K562 (cell line): Measurements from ENCODE around the gene ACSL3. TPM values are rescaled to one million over a fixed set of nuclear protein-coding genes. Genes with fewer than 3 reads are reported as not detected.

Experiments used
- ARID1B ChIP-seq: fragments of 450-650 bp; IDR thresholded peaks from 2 replicates; pipeline ENCODE4 v1.6.1; 2016; ENCODE audit warnings: antibody characterized with exemption, mild to moderate bottlenecking, inconsistent platforms
- ETV6 ChIP-seq, 3 experiments: fragments of 150-350 bp in 1 of 3; sonication (generic) in 1 of 3; formaldehyde crosslinking in 1 of 3; IDR thresholded peaks; 2 replicates each; pipeline versions ENCODE4 v1.6.1 to v1.8.0; 2014 to 2022; ENCODE audit warnings: borderline replicate concordance in 2 of 3, low read depth in 2 of 3, antibody characterized with exemption in 1 of 3, low read length in 1 of 3, mild to moderate bottlenecking in 1 of 3, missing genetic modification reagents in 1 of 3
- FOXJ3 ChIP-seq: sonication (generic); formaldehyde crosslinking; IDR thresholded peaks from 2 replicates; pipeline ENCODE4 v1.4.0; 2020; ENCODE audit warnings: mild to moderate bottlenecking, missing genetic modification reagents
- JUN ChIP-seq, 2 experiments: sonication (generic) in 1 of 2; formaldehyde crosslinking in 1 of 2; IDR thresholded peaks; 2 replicates each; pipeline versions ENCODE4 v1.6.1 to v1.8.0; 2012 to 2022; ENCODE audit warnings: borderline replicate concordance in 2 of 2, mild to moderate bottlenecking in 2 of 2, improper control_type of control experiment in 1 of 2, low read depth in 1 of 2, low read length in 1 of 2, missing genetic modification reagents in 1 of 2
- JUND ChIP-seq, 2 experiments: IDR thresholded peaks; 2 replicates in 1 of 2; 3 replicates in 1 of 2; pipeline ENCODE4 v1.6.1; 2011; ENCODE audit warnings: borderline replicate concordance in 2 of 2, low read depth in 2 of 2, low read length in 2 of 2, improper control_type of control experiment in 1 of 2, missing biosample characterization in 1 of 2, missing genetic modification characterization in 1 of 2, missing genetic modification reagents in 1 of 2
- MLLT1 ChIP-seq, 2 experiments: fragments of 450-650 bp; IDR thresholded peaks; 2 replicates each; pipeline ENCODE4 v1.6.1; 2016
- NR2C1 ChIP-seq, 2 experiments: fragments of 450-650 bp; IDR thresholded peaks; 2 replicates each; pipeline ENCODE4 v1.6.1; 2017; ENCODE audit warnings: mild to moderate bottlenecking in 2 of 2, antibody characterized with exemption in 1 of 2, inconsistent platforms in 1 of 2, missing compliant biosample characterization in 1 of 2, missing genetic modification characterization in 1 of 2
- POLR3A ChIP-seq: IDR thresholded peaks from 2 replicates; pipeline ENCODE4 v1.6.1; 2011; ENCODE audit warnings: borderline replicate concordance, mild to moderate bottlenecking, moderate library complexity; ENCODE audit not compliant: insufficient read length, insufficient read depth; ENCODE audit errors: extremely low read depth
- PTTG1 ChIP-seq: fragments of 450-650 bp; IDR thresholded peaks from 2 replicates; pipeline ENCODE4 v1.6.1; 2016; ENCODE audit warnings: low read depth, mild to moderate bottlenecking, missing genetic modification characterization, missing compliant biosample characterization
- RFX5 ChIP-seq: IDR thresholded peaks from 2 replicates; pipeline ENCODE4 v1.6.1; 2011; ENCODE audit warnings: low read depth, mild to moderate bottlenecking, improper control_type of control experiment, low read length
- SNRNP70 ChIP-seq: fragments of 200-400 bp; formaldehyde crosslinking; optimal IDR thresholded peaks from 2 replicates; pipeline ENCODE3; 2017; ENCODE audit warnings: low read depth, low read length
- SRF ChIP-seq, 2 experiments: fragments of 250-450, 450-650 bp in 1 of 2; sonication (Bioruptor Pico) in 1 of 2; sonication (generic) in 1 of 2; formaldehyde crosslinking; IDR thresholded peaks; 2 replicates each; pipeline versions ENCODE4 v1.5.0 to v1.5.1; 2020 to 2022; ENCODE audit warnings: mild to moderate bottlenecking in 1 of 2, missing genetic modification reagents in 1 of 2
- ZNF212 ChIP-seq: fragments of 450-650 bp; formaldehyde crosslinking; IDR thresholded peaks from 2 replicates; pipeline ENCODE4 v1.4.0; 2020; ENCODE audit warnings: mild to moderate bottlenecking
- polyA plus RNA-seq, 8 experiments: library from polyadenylated mRNA; depleted of rRNA in 4 of 8; stranded (reverse) in 5 of 8; unstranded in 3 of 8; fragments of >200 nt; fragmentation: Nextera tagmentation in 2 of 8; fragmentation: Illumina TruSeq in 1 of 8; extraction: Ambion mirVana in 2 of 8; extraction: Trizol in 1 of 8; gene quantifications; 2 replicates each; pipeline versions ENCODE4 v1.2.1 to v1.2.3, GENCODE V29; 2011 to 2014; ENCODE audit warnings: inconsistent platforms in 1 of 8, missing spikeins in 1 of 8
- total RNA-seq, 7 experiments: library from RNA; depleted of rRNA in 6 of 7; stranded (reverse); fragments of >200 nt in 6 of 7; fragmentation: Illumina TruSeq in 2 of 7; extraction: Trizol in 2 of 7; gene quantifications; 2 replicates each; pipeline versions ENCODE4 v1.2.1 to v1.2.3, GENCODE V29; 2011 to 2021; ENCODE audit warnings: low replicate concordance in 1 of 7
- TF ChIP-seq, protein P1 (sequence below): sonication (generic); formaldehyde crosslinking; IDR thresholded peaks from 2 replicates; pipeline ENCODE4 v1.8.1; 2023; ENCODE audit warnings: mild to moderate bottlenecking, missing genetic modification reagents
- TF ChIP-seq, protein P2 (sequence below): sonication (generic); formaldehyde crosslinking; IDR thresholded peaks from 2 replicates; pipeline ENCODE4 v1.8.0; 2022; ENCODE audit warnings: mild to moderate bottlenecking, low read depth, missing genetic modification reagents
- TF ChIP-seq, protein P3 (sequence below): sonication (generic); formaldehyde crosslinking; IDR thresholded peaks from 2 replicates; pipeline ENCODE4 v1.8.0; 2022; ENCODE audit warnings: mild to moderate bottlenecking, missing genetic modification reagents

ACSL3 gene
- total and polyA plus RNA-seq, 9 of the 15 experiments (the other 6 are each of a cell fraction or from before 2014, with no cell fraction given): 21.3 to 123 (median 85.2) TPM

DNA sequence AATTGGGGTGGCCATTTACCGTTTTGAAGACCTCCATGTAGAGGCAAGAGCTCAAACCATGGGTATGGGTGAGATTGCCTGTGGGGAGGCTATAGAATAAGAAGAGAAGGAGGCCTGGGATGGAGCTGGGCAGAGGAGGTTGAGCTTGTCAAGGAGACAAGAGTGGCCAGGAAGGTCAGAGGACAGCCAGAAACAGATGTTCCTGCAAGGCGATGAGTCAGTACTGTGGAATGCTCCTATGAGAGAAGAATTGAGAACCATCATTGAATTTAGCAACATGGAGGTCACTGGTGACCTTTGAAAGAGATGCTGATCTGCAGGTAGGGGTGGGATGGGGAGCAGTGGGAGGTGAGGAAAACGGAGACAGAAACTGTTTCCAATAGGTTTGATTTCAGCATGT is 3.5 kb downstream of the ACSL3 start (continued):
- TF ChIP-seq MLLT1 (IDR thresholded peaks at IDR 0.05) (0 out of 4 replicates have a peak, but pooled peaks of 1 of the 2 experiments have one; percentile 18), POLR3A (no peak), ZNF212 (CRISPR knock-in tag) (no peak), ARID1B (peak; percentile 43; the same call in 1 of the 2 replicates), JUN (IDR thresholded peaks at IDR 0.05; ENCODE audit: borderline replicate concordance, low read depth, low read length) (peak; percentile 20; the same call in 1 of the 2 replicates), JUN (CRISPR knock-in tag; IDR thresholded peaks at IDR 0.05; ENCODE audit: borderline replicate concordance) (no peak), SNRNP70 (no peak), JUND (IDR thresholded peaks at IDR 0.05; ENCODE audit: borderline replicate concordance, low read depth, low read length) (peak; percentile 94), JUND (tag; IDR thresholded peaks at IDR 0.05; ENCODE audit: borderline replicate concordance, low read depth, low read length) (peak; percentile 89; the same call in 2 of the 3 replicates), SRF (CRISPR knock-in tag; IDR thresholded peaks at IDR 0.05) (no peak), PTTG1 (tag) (no peak), RFX5 (no peak), FOXJ3 (CRISPR knock-in tag) (no peak), ETV6 (IDR thresholded peaks at IDR 0.05; ENCODE audit: borderline replicate concordance in 1 of 2, low read depth in 2 of 2, low read length in 1 of 2) (no peak), ETV6 (CRISPR knock-in tag; IDR thresholded peaks at IDR 0.05; ENCODE audit: borderline replicate concordance) (no peak), NR2C1 (IDR thresholded peaks at IDR 0.05) (no peak), NR2C1 (tag; IDR thresholded peaks at IDR 0.05) (peak; percentile 68)
- TF ChIP-seq, protein P1, sequence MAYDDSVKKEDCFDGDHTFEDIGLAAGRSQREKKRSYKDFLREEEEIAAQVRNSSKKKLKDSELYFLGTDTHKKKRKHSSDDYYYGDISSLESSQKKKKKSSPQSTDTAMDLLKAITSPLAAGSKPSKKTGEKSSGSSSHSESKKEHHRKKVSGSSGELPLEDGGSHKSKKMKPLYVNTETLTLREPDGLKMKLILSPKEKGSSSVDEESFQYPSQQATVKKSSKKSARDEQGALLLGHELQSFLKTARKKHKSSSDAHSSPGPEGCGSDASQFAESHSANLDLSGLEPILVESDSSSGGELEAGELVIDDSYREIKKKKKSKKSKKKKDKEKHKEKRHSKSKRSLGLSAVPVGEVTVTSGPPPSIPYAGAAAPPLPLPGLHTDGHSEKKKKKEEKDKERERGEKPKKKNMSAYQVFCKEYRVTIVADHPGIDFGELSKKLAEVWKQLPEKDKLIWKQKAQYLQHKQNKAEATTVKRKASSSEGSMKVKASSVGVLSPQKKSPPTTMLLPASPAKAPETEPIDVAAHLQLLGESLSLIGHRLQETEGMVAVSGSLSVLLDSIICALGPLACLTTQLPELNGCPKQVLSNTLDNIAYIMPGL (CRISPR knock-in tag): no peak
- TF ChIP-seq, protein P2, sequence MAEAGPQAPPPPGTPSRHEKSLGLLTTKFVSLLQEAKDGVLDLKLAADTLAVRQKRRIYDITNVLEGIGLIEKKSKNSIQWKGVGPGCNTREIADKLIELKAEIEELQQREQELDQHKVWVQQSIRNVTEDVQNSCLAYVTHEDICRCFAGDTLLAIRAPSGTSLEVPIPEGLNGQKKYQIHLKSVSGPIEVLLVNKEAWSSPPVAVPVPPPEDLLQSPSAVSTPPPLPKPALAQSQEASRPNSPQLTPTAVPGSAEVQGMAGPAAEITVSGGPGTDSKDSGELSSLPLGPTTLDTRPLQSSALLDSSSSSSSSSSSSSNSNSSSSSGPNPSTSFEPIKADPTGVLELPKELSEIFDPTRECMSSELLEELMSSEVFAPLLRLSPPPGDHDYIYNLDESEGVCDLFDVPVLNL (CRISPR knock-in tag): no peak
- TF ChIP-seq, protein P3, sequence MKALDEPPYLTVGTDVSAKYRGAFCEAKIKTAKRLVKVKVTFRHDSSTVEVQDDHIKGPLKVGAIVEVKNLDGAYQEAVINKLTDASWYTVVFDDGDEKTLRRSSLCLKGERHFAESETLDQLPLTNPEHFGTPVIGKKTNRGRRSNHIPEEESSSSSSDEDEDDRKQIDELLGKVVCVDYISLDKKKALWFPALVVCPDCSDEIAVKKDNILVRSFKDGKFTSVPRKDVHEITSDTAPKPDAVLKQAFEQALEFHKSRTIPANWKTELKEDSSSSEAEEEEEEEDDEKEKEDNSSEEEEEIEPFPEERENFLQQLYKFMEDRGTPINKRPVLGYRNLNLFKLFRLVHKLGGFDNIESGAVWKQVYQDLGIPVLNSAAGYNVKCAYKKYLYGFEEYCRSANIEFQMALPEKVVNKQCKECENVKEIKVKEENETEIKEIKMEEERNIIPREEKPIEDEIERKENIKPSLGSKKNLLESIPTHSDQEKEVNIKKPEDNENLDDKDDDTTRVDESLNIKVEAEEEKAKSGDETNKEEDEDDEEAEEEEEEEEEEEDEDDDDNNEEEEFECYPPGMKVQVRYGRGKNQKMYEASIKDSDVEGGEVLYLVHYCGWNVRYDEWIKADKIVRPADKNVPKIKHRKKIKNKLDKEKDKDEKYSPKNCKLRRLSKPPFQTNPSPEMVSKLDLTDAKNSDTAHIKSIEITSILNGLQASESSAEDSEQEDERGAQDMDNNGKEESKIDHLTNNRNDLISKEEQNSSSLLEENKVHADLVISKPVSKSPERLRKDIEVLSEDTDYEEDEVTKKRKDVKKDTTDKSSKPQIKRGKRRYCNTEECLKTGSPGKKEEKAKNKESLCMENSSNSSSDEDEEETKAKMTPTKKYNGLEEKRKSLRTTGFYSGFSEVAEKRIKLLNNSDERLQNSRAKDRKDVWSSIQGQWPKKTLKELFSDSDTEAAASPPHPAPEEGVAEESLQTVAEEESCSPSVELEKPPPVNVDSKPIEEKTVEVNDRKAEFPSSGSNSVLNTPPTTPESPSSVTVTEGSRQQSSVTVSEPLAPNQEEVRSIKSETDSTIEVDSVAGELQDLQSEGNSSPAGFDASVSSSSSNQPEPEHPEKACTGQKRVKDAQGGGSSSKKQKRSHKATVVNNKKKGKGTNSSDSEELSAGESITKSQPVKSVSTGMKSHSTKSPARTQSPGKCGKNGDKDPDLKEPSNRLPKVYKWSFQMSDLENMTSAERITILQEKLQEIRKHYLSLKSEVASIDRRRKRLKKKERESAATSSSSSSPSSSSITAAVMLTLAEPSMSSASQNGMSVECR (CRISPR knock-in tag): no peak
